PC-3 (cell line): ENCODE measurements around the gene HOXB9. TPM values are rescaled to one million over a fixed set of nuclear protein-coding genes. Genes with fewer than 3 reads are reported as not detected.

Source experiments
- ATAC-seq: fragments of 200-7000 bp; cut with Tn5 transposase; 2 replicates; pipeline ENCODE4 v1.9.1; 2020; ENCODE audit warnings: mild to moderate bottlenecking, moderate library complexity
- BruUV-seq: library from RNA; stranded (reverse); fragments of 400-500 nt; replicated peaks from 2 replicates; lab custom pipeline; 2021; lab: Mats Ljungman, UMichigan
- CTCF ChIA-PET: fragments of 300-600 bp; sonication (Branson Sonifier 250); formaldehyde crosslinking; loops from one replicate; lab custom pipeline; 2022; ENCODE audit warnings: antibody characterized with exemption; lab: Charles Lee
- POLR2A ChIA-PET: fragments of 300-600 bp; sonication (Branson Sonifier 250); formaldehyde crosslinking; loops from one replicate; lab custom pipeline; 2022; ENCODE audit warnings: antibody characterized with exemption; ENCODE audit not compliant: unreplicated experiment; lab: Charles Lee
- DNase-seq: peaks from one replicate; pipeline ENCODE4 v3.0.0-alpha.2; 2015
- H2AFZ ChIP-seq: fragments of 300-600 bp; sonication (generic); 2 replicates; pipeline ENCODE4 v1.6.0; 2016; ENCODE audit warnings: antibody characterized with exemption, low read length
- H3F3A ChIP-seq: fragments of 300-600 bp; sonication (generic); one replicate; pipeline ENCODE4 v1.6.0; 2017; ENCODE audit warnings: antibody characterized with exemption, low read length, control low read depth, mild to moderate bottlenecking; ENCODE audit not compliant: unreplicated experiment
- H3K27ac ChIP-seq: fragments of 300-600 bp; sonication (generic); 2 replicates; pipeline ENCODE4 v1.5.1; 2016; ENCODE audit warnings: mild to moderate bottlenecking, low read length
- H3K27me3 ChIP-seq: fragments of 300-600 bp; sonication (generic); 2 replicates; pipeline ENCODE4 v1.6.1; 2016; ENCODE audit warnings: low read length, mixed read lengths
- H3K36me3 ChIP-seq: fragments of 300-600 bp; sonication (generic); 2 replicates; pipeline ENCODE4 v1.6.1; 2016; ENCODE audit warnings: low read depth, mixed run types, low read length, mixed read lengths
- H3K4me1 ChIP-seq: fragments of 300-600 bp; sonication (generic); 2 replicates; pipeline ENCODE4 v1.5.1; 2016; ENCODE audit warnings: low read length; ENCODE audit not compliant: insufficient read depth
- H3K4me2 ChIP-seq: fragments of 300-600 bp; sonication (generic); 2 replicates; pipeline ENCODE4 v1.6.0; 2016; ENCODE audit warnings: low read length
- H3K4me3 ChIP-seq: fragments of 300-600 bp; sonication (generic); 2 replicates; pipeline ENCODE4 v1.5.1; 2016; ENCODE audit warnings: mild to moderate bottlenecking, low read length, mixed read lengths
- H3K79me2 ChIP-seq: fragments of 300-600 bp; sonication (generic); 2 replicates; pipeline ENCODE4 v1.6.1; 2017; ENCODE audit warnings: low read length, mixed read lengths
- H3K9ac ChIP-seq: fragments of 300-600 bp; sonication (generic); 2 replicates; pipeline ENCODE4 v1.6.0; 2016; ENCODE audit warnings: mild to moderate bottlenecking, low read length
- H3K9me2 ChIP-seq: fragments of 300-600 bp; sonication (generic); replicated peaks from 2 replicates; pipeline ENCODE4 v1.6.1; 2016; ENCODE audit warnings: mixed run types, low read length, mixed read lengths
- H3K9me3 ChIP-seq: fragments of 300-600 bp; sonication (generic); 2 replicates; pipeline ENCODE4 v1.6.1; 2016; ENCODE audit warnings: low read length, mixed read lengths
- H4K20me1 ChIP-seq: fragments of 300-600 bp; sonication (generic); 2 replicates; pipeline ENCODE4 v1.6.1; 2016; ENCODE audit warnings: low read length, mixed read lengths
- EZH2 ChIP-seq: fragments of 300-600 bp; sonication (generic); IDR thresholded peaks from one replicate; pipeline ENCODE4 v1.6.1; 2017; ENCODE audit warnings: antibody characterized with exemption, mild to moderate bottlenecking, low read length; ENCODE audit not compliant: unreplicated experiment
- EZH2phosphoT487 ChIP-seq: fragments of 300-600 bp; sonication (generic); IDR thresholded peaks from 2 replicates; pipeline ENCODE4 v1.6.1; 2018; ENCODE audit warnings: mild to moderate bottlenecking, antibody characterized with exemption, low read length, borderline replicate concordance
- intact Hi-C: fragments of 100-400 bp; cut with micrococcal nuclease; formaldehyde crosslinking; loops from 2 replicates; pipeline ENCODE4 v1.9.0; 2023
- total RNA-seq: library from RNA; depleted of rRNA; stranded (reverse); fragments of >200 nt; gene quantifications from 2 replicates; pipeline ENCODE4 v1.2.3, GENCODE V29; 2014
- TF ChIP-seq, protein P1 (sequence below): fragments of 300-600 bp; sonication (generic); conservative IDR thresholded peaks from 2 replicates; pipeline ENCODE4 v1.5.1; 2017; ENCODE audit warnings: antibody characterized with exemption, low read depth, mild to moderate bottlenecking, low read length

The HOXB9 gene
- total RNA-seq, 1 experiment from 2014 or later: 7.0 TPM

DNA sequence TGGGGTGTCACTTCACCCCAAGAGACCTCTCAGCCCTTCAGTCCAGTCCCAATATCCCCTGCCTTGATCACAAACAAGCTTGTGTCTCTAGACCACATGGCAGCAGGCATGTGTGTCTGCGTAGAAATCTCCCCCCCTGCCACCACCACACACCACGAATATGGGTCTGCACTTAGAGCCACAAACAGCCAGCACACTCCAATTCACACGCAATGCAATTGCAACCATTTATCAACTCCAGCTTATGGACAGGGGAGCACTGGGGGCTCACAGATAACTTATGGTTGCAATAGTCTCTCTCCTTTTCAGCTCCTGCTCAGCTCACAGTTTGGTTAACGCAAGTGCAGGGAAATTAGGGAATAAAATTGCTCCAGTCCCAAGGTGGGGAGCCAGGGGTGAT, 2.6 kb downstream of the HOXB9 start:
- Histone ChIP-seq H3K36me3 (no peaks in the 10 kb centered on the region), H4K20me1 (no peaks in the 10 kb centered on the region), H3K27ac (no peak overlapping the region), H3K4me2 (no peak overlapping the region), H2AFZ (no peak overlapping the region), H3K27me3 (peaks cover 48% of the 10 kb centered on the region), H3K4me1 (peaks cover 22% of the 10 kb centered on the region), H3F3A (no peaks in the 10 kb centered on the region), H3K79me2 (no peaks in the 10 kb centered on the region), H3K9me2 (no peaks in the 10 kb centered on the region), H3K9me3 (no peaks in the 10 kb centered on the region), H3K9ac (no peak overlapping the region), H3K4me3 (no peak overlapping the region)
- intact Hi-C loops: no loop called here
- ChIA-PET POLR2A (interaction anchor here (0.6 kb wide), 1 partner anchor 13 kb away, joined by 23 read pairs; no protein-coding TSS in a partner anchor), CTCF (interaction anchor here (0.6 to 1.0 kb wide), 4 partner anchors 13 to 673 kb away, joined by 3 to 13 read pairs (median 3); no protein-coding TSS in a partner anchor)
- ATAC-seq: no peak
- DNase-seq: no peak
- TF ChIP-seq EZH2 (no peak), EZH2phosphoT487 (no peak)
- TF ChIP-seq, protein P1, sequence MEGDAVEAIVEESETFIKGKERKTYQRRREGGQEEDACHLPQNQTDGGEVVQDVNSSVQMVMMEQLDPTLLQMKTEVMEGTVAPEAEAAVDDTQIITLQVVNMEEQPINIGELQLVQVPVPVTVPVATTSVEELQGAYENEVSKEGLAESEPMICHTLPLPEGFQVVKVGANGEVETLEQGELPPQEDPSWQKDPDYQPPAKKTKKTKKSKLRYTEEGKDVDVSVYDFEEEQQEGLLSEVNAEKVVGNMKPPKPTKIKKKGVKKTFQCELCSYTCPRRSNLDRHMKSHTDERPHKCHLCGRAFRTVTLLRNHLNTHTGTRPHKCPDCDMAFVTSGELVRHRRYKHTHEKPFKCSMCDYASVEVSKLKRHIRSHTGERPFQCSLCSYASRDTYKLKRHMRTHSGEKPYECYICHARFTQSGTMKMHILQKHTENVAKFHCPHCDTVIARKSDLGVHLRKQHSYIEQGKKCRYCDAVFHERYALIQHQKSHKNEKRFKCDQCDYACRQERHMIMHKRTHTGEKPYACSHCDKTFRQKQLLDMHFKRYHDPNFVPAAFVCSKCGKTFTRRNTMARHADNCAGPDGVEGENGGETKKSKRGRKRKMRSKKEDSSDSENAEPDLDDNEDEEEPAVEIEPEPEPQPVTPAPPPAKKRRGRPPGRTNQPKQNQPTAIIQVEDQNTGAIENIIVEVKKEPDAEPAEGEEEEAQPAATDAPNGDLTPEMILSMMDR: no peak
- BruUV-seq: no TSS peak

GRCh38 chr17:48622857-48623256, 3.3 kb downstream of the HOXB9 start:
- H3K36me3 ChIP-seq: no peaks in the 10 kb centered on the region
- no peak for TF ChIP-seq EZH2phosphoT487
- TF ChIP-seq, protein P1: no peak
- no peaks in the 10 kb centered on the region for H3F3A ChIP-seq
- intact Hi-C loops: no loop called here
- H3K79me2 ChIP-seq: no peaks in the 10 kb centered on the region
- H3K27ac ChIP-seq: no peak overlapping the region
- ChIA-PET POLR2A (no interaction called here), CTCF (no interaction called here)
- no peaks in the 10 kb centered on the region for H3K9me3 ChIP-seq
- H3K4me3 ChIP-seq: no peak overlapping the region
- H3K27me3 ChIP-seq: peaks cover 47% of the 10 kb centered on the region
- H4K20me1 ChIP-seq: no peaks in the 10 kb centered on the region
- no peak overlapping the region for H2AFZ ChIP-seq
- no peaks in the 10 kb centered on the region for H3K9me2 ChIP-seq
- H3K4me2 ChIP-seq: no peak overlapping the region
- no peak for ATAC-seq
- H3K9ac ChIP-seq: no peak overlapping the region
- no TSS peak for BruUV-seq
- peaks cover 29% of the 10 kb centered on the region for H3K4me1 ChIP-seq
- DNase-seq: no peak

DNA sequence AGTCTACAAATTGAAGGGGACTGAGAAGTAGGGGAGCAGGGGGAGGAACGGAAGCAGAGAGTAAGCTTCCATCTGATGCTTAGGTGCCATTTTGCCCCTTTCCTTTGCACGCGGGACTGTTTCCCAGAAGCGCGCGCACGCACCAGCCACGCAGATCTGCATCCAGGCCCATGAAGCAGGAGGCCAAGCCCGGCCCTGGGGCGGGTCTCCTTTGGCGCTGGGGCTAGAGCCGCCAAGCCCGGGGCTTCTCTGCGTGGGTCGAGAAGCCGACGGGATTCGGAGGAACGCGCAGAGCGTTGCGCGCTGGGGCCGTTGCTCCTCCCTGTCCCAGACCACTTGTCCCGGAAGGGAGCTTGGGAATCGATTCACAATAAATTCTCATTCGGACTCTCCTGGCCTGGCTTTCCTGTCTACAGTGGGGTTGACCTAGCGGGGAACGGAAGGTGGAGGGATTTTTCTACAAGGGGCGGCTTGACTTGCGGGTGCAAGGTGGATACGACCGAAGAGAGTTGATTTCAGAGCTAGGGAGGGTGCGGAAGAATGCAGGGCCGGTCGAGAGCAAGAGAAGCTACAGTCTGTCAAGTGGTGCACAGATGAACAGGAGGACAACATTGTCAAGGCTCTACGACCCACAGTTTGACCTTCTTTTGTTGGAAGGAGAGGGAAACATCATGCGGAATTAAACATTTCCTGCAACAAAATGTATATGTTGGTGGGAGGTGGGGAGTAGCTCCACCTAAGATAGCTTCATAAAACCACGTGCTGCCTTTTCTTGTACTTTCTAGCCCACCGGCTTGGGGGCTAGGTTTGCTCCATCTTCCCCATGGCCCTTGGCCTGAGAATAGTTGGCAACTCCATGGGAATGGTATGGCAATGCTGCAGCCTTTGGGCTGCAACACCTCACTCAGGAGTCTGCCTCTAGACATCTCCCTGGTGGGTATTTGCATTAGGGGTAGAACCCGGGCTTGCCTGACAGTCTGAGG, 4.5 kb downstream of the HOXB9 start:
- Histone ChIP-seq H2AFZ (no peak overlapping the region), H3K27me3 (peaks cover 47% of the 10 kb centered on the region), H3K36me3 (no peaks in the 10 kb centered on the region), H3K4me3 (no peak overlapping the region), H3K79me2 (no peaks in the 10 kb centered on the region), H3F3A (no peaks in the 10 kb centered on the region), H3K27ac (no peak overlapping the region), H3K9me3 (no peaks in the 10 kb centered on the region), H4K20me1 (no peaks in the 10 kb centered on the region), H3K9ac (no peak overlapping the region), H3K4me2 (no peak overlapping the region), H3K9me2 (no peaks in the 10 kb centered on the region), H3K4me1 (peaks cover 30% of the 10 kb centered on the region)
- CTCF ChIA-PET: no interaction called here
- BruUV-seq: no TSS peak
- TF ChIP-seq EZH2phosphoT487 (no peak), EZH2 (no peak)
- TF ChIP-seq, protein P1: no peak
- POLR2A ChIA-PET: no interaction called here
- DNase-seq (no peak), ATAC-seq (no peak)
- intact Hi-C loops: no loop called here
